VCaP (cell line): ENCODE results near the gene FAM120B.
"Not testable (repeated sequence)": the region's sequence is repeated elsewhere in the genome, so short reads cannot be mapped to it uniquely, and the experiment has no call there.

Source experiments
- H3K27ac ChIP-seq: fragments of 450-650 bp; 2 replicates; pipeline ENCODE4 v1.5.1; 2017
- CTCF ChIP-seq: fragments of 450-650 bp; conservative IDR thresholded peaks from 2 replicates; pipeline ENCODE4 v1.5.1; 2017; ENCODE audit warnings: mild to moderate bottlenecking, moderate library complexity

The FAM120B gene

DNA sequence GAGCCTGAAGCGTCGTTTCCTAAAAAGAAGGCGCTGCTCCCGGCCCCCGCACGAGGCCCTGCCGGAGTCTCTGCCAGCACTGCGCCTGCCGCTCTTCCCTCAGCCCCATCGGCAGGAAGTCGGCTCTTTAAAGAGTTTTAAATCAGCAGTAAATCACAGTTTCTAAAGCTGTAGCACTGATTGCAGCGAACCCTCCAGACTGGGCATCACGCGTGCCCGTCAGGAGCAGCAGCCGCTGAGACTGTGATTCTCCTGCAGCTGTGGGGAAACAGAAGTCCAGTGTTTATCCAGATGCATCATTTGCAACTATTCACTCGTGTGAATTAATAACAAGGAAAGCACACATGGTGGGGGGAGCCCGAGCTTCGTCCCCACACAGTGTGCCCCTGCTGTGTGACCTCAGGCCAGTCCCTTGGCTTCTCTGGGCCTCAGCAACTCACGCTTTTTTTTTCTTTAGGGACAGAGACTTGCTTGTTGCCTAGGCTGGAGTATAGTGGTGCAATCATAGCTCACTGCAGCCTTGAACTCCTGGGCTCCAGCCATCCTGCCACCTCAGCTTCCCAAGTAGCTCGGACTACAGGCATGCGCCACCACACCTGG is 44.0 kb upstream of the FAM120B start:
- no peak for TF ChIP-seq CTCF
- no peak overlapping the region for H3K27ac ChIP-seq

DNA sequence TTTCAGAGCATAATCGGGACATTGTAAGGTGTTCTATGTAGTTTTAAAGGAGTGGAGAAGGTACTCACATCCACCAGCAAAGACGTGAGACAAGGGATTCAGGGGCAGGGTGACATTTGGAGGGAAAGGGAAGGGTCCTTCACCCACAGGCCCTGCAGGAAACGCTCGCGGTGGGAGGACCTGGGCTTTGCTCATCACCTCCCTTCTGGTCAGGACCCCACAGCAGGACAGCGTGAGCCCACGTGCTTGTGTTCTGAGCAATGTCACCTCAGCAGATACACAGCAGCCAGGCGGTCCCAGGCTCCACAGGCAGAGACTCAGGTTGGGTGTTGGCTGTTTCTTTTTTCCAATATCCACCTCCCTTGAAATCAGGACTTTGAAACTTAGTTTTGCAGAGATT is 43.1 kb upstream of the FAM120B start:
- H3K27ac ChIP-seq: no peak overlapping the region
- no peak for TF ChIP-seq CTCF

GRCh38 chr6:170264086-170264485 is 42.5 kb upstream of the FAM120B start:
- H3K27ac ChIP-seq: no peak overlapping the region
- no peak for TF ChIP-seq CTCF

- not testable (repeated sequence) for H3K27ac ChIP-seq
These were observed 41.9 kb upstream of the FAM120B start for GRCh38 chr6:170264644-170265043.

- peak; percentile 38 for TF ChIP-seq CTCF
- H3K27ac ChIP-seq: peak overlapping the region; percentile 36
These were observed 40.9 kb upstream of the FAM120B start for GRCh38 chr6:170265655-170266054.

DNA sequence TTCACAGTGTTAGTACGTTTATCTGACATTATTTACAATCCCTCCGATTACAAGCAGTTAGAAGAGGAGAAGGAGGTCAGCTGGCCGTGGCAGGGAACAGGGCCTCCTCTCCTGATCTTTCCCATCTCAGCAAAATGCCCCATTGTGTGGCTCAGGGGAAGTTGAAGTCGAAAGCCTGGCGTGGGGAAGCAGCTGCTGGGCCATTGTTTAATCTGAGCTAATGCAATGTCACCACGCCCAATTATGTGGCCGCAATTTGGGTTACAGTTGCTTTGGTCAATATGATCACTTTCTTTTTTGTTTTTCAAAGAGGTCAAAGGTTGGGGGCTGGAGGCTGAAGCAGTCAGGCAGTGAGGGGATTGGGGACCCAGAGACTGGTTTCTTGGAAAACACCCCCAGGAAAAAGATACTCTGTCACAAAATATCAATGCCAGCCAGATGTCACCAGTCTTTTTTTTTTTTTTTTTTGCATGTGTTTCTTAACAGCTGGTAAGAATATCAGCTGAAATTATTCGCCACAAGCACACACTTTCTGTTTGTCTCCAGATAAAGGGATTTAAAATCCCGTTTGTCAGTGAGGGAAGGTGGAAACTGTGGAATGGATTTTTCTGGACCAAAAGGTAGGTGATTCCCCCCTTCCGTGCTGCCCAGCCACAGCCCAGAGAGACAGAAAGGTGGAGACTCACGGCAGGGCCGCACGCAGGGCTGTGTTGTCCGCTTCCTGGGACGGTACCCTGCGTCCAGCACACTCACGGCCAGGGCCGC is 40.3 kb upstream of the FAM120B start:
- H3K27ac ChIP-seq: peak overlapping the region; percentile 36
- no peak for TF ChIP-seq CTCF

GRCh38 chr6:170267688-170268087 is 38.9 kb upstream of the FAM120B start:
- no peak for TF ChIP-seq CTCF
- no peak overlapping the region for H3K27ac ChIP-seq
